NCI-H2107 treated with DMSO at 0.1 percent for 48 hours (cell line): ENCODE results near the gene CDK5RAP2.

ENCODE experiments used
- DNase-seq: peaks from one replicate; lab custom pipeline; 2025; ENCODE audit not compliant: unreplicated experiment; lab: John Stamatoyannopoulos, UW

CDK5RAP2 gene

GRCh38 chr9:120362446-120362845 lies 217.5 kb downstream of the CDK5RAP2 start:
- DNase-seq, result no peak

DNA sequence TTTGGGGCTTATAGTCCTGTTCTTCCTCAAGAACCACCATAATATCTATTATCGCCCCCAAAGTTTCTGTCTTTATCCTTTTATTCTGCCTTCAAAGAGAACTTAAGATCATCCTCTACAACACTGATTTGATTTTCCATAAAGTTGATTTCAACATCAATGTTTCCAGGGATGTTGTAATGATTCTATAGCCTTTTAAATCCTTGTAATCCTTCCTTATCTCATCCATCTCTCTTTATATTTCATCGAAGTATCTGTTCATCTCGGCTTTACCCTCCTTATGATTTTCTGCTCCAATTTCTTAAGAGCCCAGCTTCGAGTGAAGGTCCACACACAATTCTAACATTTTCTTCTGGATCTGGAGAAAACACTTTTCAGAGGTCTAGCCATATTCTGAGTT lies 218.4 kb downstream of the CDK5RAP2 start:
- no peak for DNase-seq

GRCh38 chr9:120360510-120360909 lies 219.5 kb downstream of the CDK5RAP2 start:
- DNase-seq, result no peak

DNA sequence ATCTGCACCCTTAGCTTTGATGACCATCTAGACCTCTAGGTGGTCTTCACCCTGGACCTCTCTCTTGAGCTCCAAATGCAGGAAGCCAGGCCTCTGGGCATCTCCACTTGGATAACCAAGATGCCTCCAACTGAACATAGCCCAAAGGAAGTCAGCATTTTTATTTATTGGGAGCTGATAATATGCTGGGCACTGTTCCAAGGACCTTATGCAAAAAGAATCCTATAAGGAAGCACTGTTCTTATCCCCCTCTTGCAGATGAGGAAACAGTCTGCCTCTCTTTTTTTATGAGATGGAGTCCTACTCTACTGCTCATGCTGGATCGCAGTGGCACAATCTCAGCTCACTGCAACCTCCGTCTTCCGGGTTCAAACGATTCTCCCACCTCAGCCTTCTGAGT lies 219.9 kb downstream of the CDK5RAP2 start:
- DNase-seq, result no peak

DNA sequence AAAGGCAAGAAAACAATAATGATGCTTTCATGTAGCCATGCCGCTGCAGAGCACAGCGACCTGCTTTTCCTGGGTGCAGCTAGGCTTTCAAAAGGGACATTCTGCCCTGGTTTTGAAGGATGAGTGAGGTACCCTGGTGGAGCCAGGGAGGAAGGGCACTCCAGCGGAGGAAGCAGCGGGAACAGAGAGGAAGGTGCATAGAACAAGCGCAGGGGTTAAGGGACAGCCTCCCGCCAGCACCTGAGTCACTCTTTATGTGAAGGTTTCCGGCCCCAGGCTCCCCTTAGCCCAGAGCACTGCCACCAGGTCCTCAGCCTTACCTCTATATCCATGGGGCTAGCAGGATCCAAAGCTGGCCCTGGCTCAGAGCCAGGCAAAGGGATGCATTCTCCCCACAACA lies 221.1 kb downstream of the CDK5RAP2 start:
- DNase-seq, result no peak

DNA sequence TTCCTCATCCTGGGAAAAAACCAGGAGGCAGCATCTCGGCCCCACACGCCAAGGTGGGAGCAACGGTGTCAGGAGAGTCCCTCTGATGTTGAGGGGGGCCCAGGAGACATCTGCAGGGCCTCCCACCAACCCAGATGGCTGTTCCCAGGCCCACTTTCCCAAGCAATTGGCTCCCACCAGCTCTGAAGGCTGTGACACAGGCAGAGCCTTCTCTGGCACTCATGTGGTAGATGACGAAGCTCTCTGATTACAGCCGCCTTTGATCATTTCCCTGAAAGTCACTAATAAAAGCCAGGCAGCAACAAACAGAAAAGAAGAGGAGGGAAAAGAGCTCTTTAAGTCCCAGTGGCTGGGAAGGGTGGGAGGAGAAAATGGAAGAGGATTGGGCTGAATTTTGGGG lies 226.5 kb downstream of the CDK5RAP2 start:
- peak; percentile 18 for DNase-seq

GRCh38 chr9:120351106-120351505 lies 228.9 kb downstream of the CDK5RAP2 start:
- DNase-seq, result no peak

- DNase-seq, result no peak
Observed at GRCh38 chr9:120350596-120350995, 229.4 kb downstream of the CDK5RAP2 start.

GRCh38 chr9:120348951-120349429 lies 231.0 kb downstream of the CDK5RAP2 start:
- peak; percentile 9 for DNase-seq

- DNase-seq, result no peak
Observed at GRCh38 chr9:120345379-120345778, 234.6 kb downstream of the CDK5RAP2 start.

- no peak for DNase-seq
Observed at GRCh38 chr9:120344230-120344629, 235.7 kb downstream of the CDK5RAP2 start.

DNA sequence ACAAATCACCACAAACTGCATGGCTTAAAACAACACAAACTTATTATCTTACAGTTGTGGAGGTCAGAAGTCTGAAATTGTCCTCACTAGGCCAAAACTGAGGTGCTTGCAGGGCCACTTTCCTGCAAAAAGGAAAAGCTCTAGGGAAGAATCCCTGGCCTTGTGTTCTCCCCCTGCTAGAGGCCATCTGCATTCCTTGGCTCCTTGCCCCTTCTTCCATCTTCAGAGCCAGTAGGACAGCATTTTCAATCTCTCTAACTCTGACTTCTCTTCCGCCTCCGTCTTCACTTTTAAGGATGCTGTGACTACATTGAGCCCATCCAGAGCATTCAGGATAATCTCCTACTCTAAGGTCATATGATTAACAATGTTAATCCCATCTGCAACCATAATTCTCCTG lies 236.6 kb downstream of the CDK5RAP2 start:
- no peak for DNase-seq
